H1 (cell line): ENCODE measurements around the gene CKAP4. TPM values are rescaled to one million over a fixed set of nuclear protein-coding genes. Genes with fewer than 3 reads are reported as not detected.

Source experiments
- CTCF ChIA-PET: fragments of 300-600 bp; sonication (Branson Sonifier 250); formaldehyde crosslinking; loops from one replicate; lab custom pipeline; 2021; ENCODE audit not compliant: partially characterized antibody; lab: Charles Lee
- POLR2A ChIA-PET: fragments of 300-600 bp; sonication (Branson Sonifier 250); formaldehyde crosslinking; loops from one replicate; lab custom pipeline; 2021; ENCODE audit warnings: inconsistent platforms; ENCODE audit not compliant: partially characterized antibody; lab: Charles Lee
- DNase-seq, 2 experiments: peaks; one replicate each; pipeline versions ENCODE4 v3.0.0 to v3.0.0-alpha.2; 2010 to 2022; ENCODE audit warnings: low spot score in 2 of 2, low read depth in 1 of 2, mixed read lengths in 1 of 2
- FAIRE-seq: peaks from 2 replicates; lab custom pipeline; 2011; peaks lifted over from hg19 to GRCh38; lab: Jason Lieb, UNC
- H2AFZ ChIP-seq: 2 replicates; pipeline ENCODE4 v1.8.1; 2012; ENCODE audit warnings: low read length, inconsistent platforms
- H2AK5ac ChIP-seq: 2 replicates; pipeline ENCODE4 v1.6.1; 2013; ENCODE audit warnings: low read depth, low read length
- H2BK120ac ChIP-seq: replicated peaks from 2 replicates; pipeline ENCODE3; 2013; ENCODE audit warnings: low read depth, low read length, inconsistent platforms
- H2BK12ac ChIP-seq: 2 replicates; pipeline ENCODE4 v1.6.1; 2013; ENCODE audit warnings: low read depth, low read length
- H2BK15ac ChIP-seq: 2 replicates; pipeline ENCODE4 v1.6.1; 2013; ENCODE audit warnings: low read length
- H2BK20ac ChIP-seq: 2 replicates; pipeline ENCODE4 v1.6.1; 2013; ENCODE audit warnings: low read length
- H2BK5ac ChIP-seq: 2 replicates; pipeline ENCODE4 v1.6.1; 2013; ENCODE audit warnings: low read depth, low read length
- H3K14ac ChIP-seq: 2 replicates; pipeline ENCODE4 v1.6.1; 2013; ENCODE audit warnings: inconsistent platforms; ENCODE audit not compliant: insufficient read length
- H3K18ac ChIP-seq: 2 replicates; pipeline ENCODE4 v1.6.1; 2013; ENCODE audit warnings: low read length; ENCODE audit errors: extremely low read depth
- H3K23ac ChIP-seq: 2 replicates; pipeline ENCODE4 v1.6.1; 2013; ENCODE audit warnings: inconsistent platforms; ENCODE audit not compliant: insufficient read length
- H3K23me2 ChIP-seq: 2 replicates; pipeline ENCODE4 v1.6.1; 2013; ENCODE audit warnings: low read depth, low read length
- H3K27ac ChIP-seq: 2 replicates; pipeline ENCODE4 v1.6.1; 2011; ENCODE audit warnings: low read depth, low read length, inconsistent platforms
- H3K27me3 ChIP-seq, 4 experiments: replicated peaks in 1 of 4; 1 replicate in 1 of 4; 2 replicates in 3 of 4; pipeline versions ENCODE4 v1.6.1 to v1.8.1; 2011 to 2013; ENCODE audit warnings: low read length in 3 of 4, mild to moderate bottlenecking in 3 of 4, inconsistent platforms in 2 of 4, mixed read lengths in 2 of 4, moderate library complexity in 1 of 4; ENCODE audit not compliant: control insufficient read depth in 3 of 4, insufficient read depth in 3 of 4; ENCODE audit errors: extremely low read depth in 1 of 4
- H3K36me3 ChIP-seq, 4 experiments: 2 replicates each; pipeline versions ENCODE4 v1.6.1 to v1.8.1; 2011 to 2013; ENCODE audit warnings: mild to moderate bottlenecking in 4 of 4, low read length in 3 of 4, moderate library complexity in 2 of 4, control low read depth in 1 of 4, inconsistent platforms in 1 of 4; ENCODE audit not compliant: insufficient read depth in 4 of 4, control insufficient read depth in 2 of 4
- H3K4ac ChIP-seq: replicated peaks from 2 replicates; pipeline ENCODE3; 2013; ENCODE audit warnings: low read length, low read depth, mixed read lengths, inconsistent platforms; ENCODE audit not compliant: insufficient read length
- H3K4me1 ChIP-seq, 4 experiments: replicated peaks in 1 of 4; 1 replicate in 1 of 4; 2 replicates in 3 of 4; pipeline versions ENCODE4 v1.6.1 to v1.8.1; 2011 to 2013; ENCODE audit warnings: low read length in 3 of 4, inconsistent platforms in 2 of 4, mixed read lengths in 1 of 4; ENCODE audit not compliant: insufficient read depth in 4 of 4, control insufficient read depth in 3 of 4
- H3K4me2 ChIP-seq, 2 experiments: 2 replicates each; pipeline versions ENCODE4 v1.6.1 to v1.8.1; 2011 to 2013; ENCODE audit warnings: low read depth in 2 of 2, low read length in 2 of 2, control low read depth in 1 of 2, inconsistent platforms in 1 of 2, mild to moderate bottlenecking in 1 of 2; ENCODE audit not compliant: insufficient read depth in 1 of 2
- H3K4me3 ChIP-seq, 4 experiments: fragments of 200-600, 300-600 bp in 1 of 4; sonication (generic), shearing (Covaris generic), sonication (Bioruptor Twin) in 1 of 4; 2 replicates each; pipeline versions ENCODE4 v1.5.1 to v1.8.1; 2011 to 2016; ENCODE audit warnings: low read length in 4 of 4, low read depth in 3 of 4, control low read depth in 2 of 4, inconsistent platforms in 2 of 4, mild to moderate bottlenecking in 2 of 4, mixed read lengths in 1 of 4, moderate library complexity in 1 of 4; ENCODE audit not compliant: insufficient read depth in 2 of 4; ENCODE audit errors: extremely low read depth in 1 of 4
- H3K56ac ChIP-seq: replicated peaks from 2 replicates; pipeline ENCODE3; 2013; ENCODE audit warnings: low read depth, mild to moderate bottlenecking, mixed read lengths, low read length, inconsistent platforms; ENCODE audit not compliant: insufficient read length
- H3K79me1 ChIP-seq: 2 replicates; pipeline ENCODE4 v1.6.1; 2013; ENCODE audit warnings: low read depth, low read length, control low read depth
- H3K79me2 ChIP-seq, 2 experiments: 2 replicates each; pipeline versions ENCODE4 v1.6.1 to v1.8.1; 2012 to 2013; ENCODE audit warnings: low read length in 2 of 2, mild to moderate bottlenecking in 2 of 2, inconsistent platforms in 1 of 2; ENCODE audit not compliant: insufficient read depth in 2 of 2, control insufficient read depth in 1 of 2
- H3K9ac ChIP-seq, 4 experiments: replicated peaks in 1 of 4; 1 replicate in 1 of 4; 2 replicates in 3 of 4; pipeline versions ENCODE4 v1.6.1 to v1.8.1; 2011 to 2013; ENCODE audit warnings: low read depth in 3 of 4, low read length in 3 of 4, control low read depth in 2 of 4, mild to moderate bottlenecking in 2 of 4, moderate library complexity in 2 of 4, inconsistent platforms in 1 of 4; ENCODE audit errors: extremely low read depth in 1 of 4
- H3K9me3 ChIP-seq, 2 experiments: 2 replicates each; pipeline versions ENCODE4 v1.6.1 to v1.8.1; 2012 to 2013; ENCODE audit warnings: mild to moderate bottlenecking in 2 of 2, moderate library complexity in 2 of 2, control low read depth in 1 of 2, inconsistent platforms in 1 of 2, low read depth in 1 of 2, low read length in 1 of 2, mixed read lengths in 1 of 2; ENCODE audit not compliant: insufficient read depth in 2 of 2
- H4K20me1 ChIP-seq, 2 experiments: replicated peaks in 1 of 2; 2 replicates each; pipeline versions ENCODE3 to v1.8.1; 2011 to 2013; ENCODE audit warnings: inconsistent platforms in 2 of 2, low read length in 2 of 2, mild to moderate bottlenecking in 1 of 2; ENCODE audit not compliant: insufficient read depth in 2 of 2, control insufficient read depth in 1 of 2
- H4K5ac ChIP-seq: 2 replicates; pipeline ENCODE4 v1.6.1; 2013; ENCODE audit warnings: low read length, low read depth, mixed read lengths, inconsistent platforms; ENCODE audit not compliant: insufficient read length
- H4K8ac ChIP-seq: 2 replicates; pipeline ENCODE4 v1.8.0; 2013; ENCODE audit warnings: mild to moderate bottlenecking, moderate library complexity, low read length, inconsistent platforms; ENCODE audit not compliant: insufficient read depth; ENCODE audit errors: extremely low read depth
- H4K91ac ChIP-seq: replicated peaks from 2 replicates; pipeline ENCODE3; 2013; ENCODE audit warnings: low read length, mixed read lengths, inconsistent platforms; ENCODE audit not compliant: insufficient read length
- whole genome bisulfite sequencing, 2 experiments: shearing (Covaris generic) in 1 of 2; methylation state at CpG; one replicate each; pipeline versions ENCODE4 v1.1.6 to v1.1.7; 2013 to 2015; ENCODE audit warnings: low lambda C conversion rate in 2 of 2, mixed read lengths in 2 of 2, inconsistent platforms in 1 of 2, low coverage in 1 of 2, missing lambda C conversion rate in 1 of 2; ENCODE audit not compliant: insufficient replicate concordance in 2 of 2, insufficient coverage in 1 of 2, insufficient read length in 1 of 2; ENCODE audit errors: extremely low coverage in 1 of 2, missing lambda C conversion rate in 1 of 2; 5-methylcytosine and 5-hydroxymethylcytosine counted together
- polyA plus RNA-seq, 7 experiments: library from polyadenylated mRNA; depleted of rRNA in 3 of 7; stranded (reverse) in 5 of 7; unstranded in 2 of 7; fragments of >200 nt in 5 of 7; fragments of 200-250 nt in 2 of 7; gene quantifications; 1 replicate in 5 of 7; 2 replicates in 1 of 7; 4 replicates in 1 of 7; pipeline versions ENCODE4 v1.2.1 to v1.2.3, GENCODE V29; 2011 to 2013; ENCODE audit warnings: missing spikeins in 2 of 7, mixed read lengths in 2 of 7
- total RNA-seq: library from RNA; stranded (reverse); fragmentation: NEBNext Ultra II Directional; extraction: Animal tissue kit (Norgen Biotek cat#: 25700); gene quantifications from 2 replicates; pipeline ENCODE4 v1.2.1, GENCODE V29; 2021

The CKAP4 gene
- total and polyA plus RNA-seq, 2 of the 8 experiments (the other 6 are each of a cell fraction or from before 2014, with no cell fraction given), result 35.8 to 80.7 TPM

DNA sequence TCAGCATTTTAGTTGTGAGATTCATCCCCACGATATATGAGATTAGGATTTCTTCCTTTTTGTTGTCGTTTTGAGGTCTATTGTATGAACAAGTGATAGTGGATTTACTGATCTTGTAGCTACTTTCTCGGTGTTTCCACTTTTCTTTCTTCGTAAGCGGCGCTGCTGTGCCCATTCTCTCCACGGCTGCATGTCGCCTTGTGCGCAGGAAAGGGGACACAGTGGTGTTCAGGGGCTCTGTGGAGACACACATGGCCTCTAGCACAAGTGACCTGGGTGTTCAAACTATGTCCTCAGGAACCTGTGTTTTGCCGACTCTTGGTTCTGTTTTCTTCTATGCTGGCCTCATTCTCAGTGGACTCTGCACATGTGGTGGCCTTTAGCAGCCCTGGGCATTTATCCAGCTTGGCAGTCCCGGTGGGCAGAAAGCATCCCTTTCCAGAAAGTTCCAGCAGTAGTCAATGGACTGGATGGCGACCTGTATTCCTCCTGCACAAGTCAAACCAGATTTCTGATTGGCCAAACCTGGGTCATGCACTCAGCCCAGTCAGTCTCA lies 18.7 kb downstream of the CKAP4 start:
- POLR2A ChIA-PET, result interaction anchor here (0.8 kb wide), 2 partner anchors 15 to 90 kb away, joined by 3 read pairs; no protein-coding TSS in a partner anchor
- H3K79me2 ChIP-seq, result no peaks in the 10 kb centered on the region
- no peak overlapping the region for H2BK20ac ChIP-seq
- peaks cover 0 to 7% of the 10 kb centered on the region in 2 experiments; a peak in 1 of 4 replicates for H3K9me3 ChIP-seq
- H3K9ac ChIP-seq, result no peak overlapping the region
- 88% methylated on average over 12 of the region's 12 CpGs; no CpG with 5 or more reads in 1 of the 2 experiments for WGBS, 2 experiments
- H2BK12ac ChIP-seq, result no peak overlapping the region
- no peak overlapping the region for H4K91ac ChIP-seq
- H4K20me1 ChIP-seq, result no peaks in the 10 kb centered on the region
- no peaks in the 10 kb centered on the region for H3K79me1 ChIP-seq
- H3K4me1 ChIP-seq, result peaks cover 0 to 5% (median 2%) of the 10 kb centered on the region in 4 experiments; a peak in 2 of 7 replicates
- no peak overlapping the region for H4K5ac ChIP-seq
- H3K4ac ChIP-seq, result no peak overlapping the region
- H3K56ac ChIP-seq, result no peak overlapping the region
- no peak overlapping the region for H3K27ac ChIP-seq
- H2BK5ac ChIP-seq, result no peak overlapping the region
- H3K23me2 ChIP-seq, result no peaks in the 10 kb centered on the region
- no peaks in the 10 kb centered on the region for H3K27me3 ChIP-seq
- H3K23ac ChIP-seq, result no peak overlapping the region
- DNase-seq, result no peak
- CTCF ChIA-PET, result interaction anchor here (1.2 to 9.0 kb wide), 6 partner anchors 7 to 82 kb away, joined by 3 to 125 read pairs (median 24); no protein-coding TSS in a partner anchor
- no peak overlapping the region for H3K4me3 ChIP-seq
- H3K36me3 ChIP-seq, result no peaks in the 10 kb centered on the region
- no peak overlapping the region for H3K14ac ChIP-seq
- H2AK5ac ChIP-seq, result no peak overlapping the region
- H4K8ac ChIP-seq, result no peak overlapping the region
- H3K18ac ChIP-seq, result no peak overlapping the region
- no peak overlapping the region for H2AFZ ChIP-seq
- no peak overlapping the region for H2BK120ac ChIP-seq
- H2BK15ac ChIP-seq, result no peak overlapping the region
- FAIRE-seq, result no peak
- H3K4me2 ChIP-seq, result no peak overlapping the region
